Psoas muscle (tissue), 8 donors: ENCODE measurements around the gene SYNGR2. TPM values are rescaled to one million over a fixed set of nuclear protein-coding genes. Genes with fewer than 3 reads are reported as not detected.
"Not testable (repeated sequence)": the region's sequence is repeated elsewhere in the genome, so short reads cannot be mapped to it uniquely, and the experiment has no call there.

Experiments used
- ATAC-seq, 4 donors: fragments of 200-7000 bp; cut with Tn5 transposase; one replicate each; pipeline ENCODE4 v1.9.1; 2020; ENCODE audit warnings: moderate library complexity in 3 of 4, mild to moderate bottlenecking in 2 of 4
- DNase-seq, 2 donors: peaks; one replicate each; pipeline ENCODE4 v3.0.0-alpha.2; 2020
- H3K27ac ChIP-seq: fragments of 200-600 bp; one replicate; pipeline ENCODE4 v1.8.0; 2022
- H3K27me3 ChIP-seq, 3 donors: fragments of 200-600 bp in 1 of 3; one replicate each; pipeline versions ENCODE4 v1.6.1 to v1.8.0; 2013 to 2022; ENCODE audit warnings: low read length in 2 of 3, mild to moderate bottlenecking in 2 of 3, moderate library complexity in 1 of 3; ENCODE audit not compliant: insufficient read depth in 3 of 3
- H3K36me3 ChIP-seq, 2 donors: fragments of 200-600 bp in 1 of 2; one replicate each; pipeline versions ENCODE4 v1.6.1 to v1.8.0; 2013 to 2022; ENCODE audit warnings: low read depth in 1 of 2, mild to moderate bottlenecking in 1 of 2, moderate library complexity in 1 of 2; ENCODE audit not compliant: insufficient read depth in 1 of 2
- H3K4me1 ChIP-seq: fragments of 200-600 bp; one replicate; pipeline ENCODE4 v1.8.0; 2022
- H3K4me3 ChIP-seq: fragments of 200-600 bp; one replicate; pipeline ENCODE4 v1.8.0; 2022; ENCODE audit warnings: mild to moderate bottlenecking
- H3K9me3 ChIP-seq: fragments of 200-600 bp; one replicate; pipeline ENCODE4 v1.8.0; 2022
- CTCF ChIP-seq: fragments of 200-600 bp; IDR thresholded peaks from one replicate; pipeline ENCODE4 v1.8.0; 2022; ENCODE audit warnings: antibody characterized with exemption
- WGBS, 3 donors: extraction: QIAGEN DNeasy Blood & Tissue Kit; methylation state at CpG; one replicate each; pipeline versions ENCODE4 v1.1.6 to v1.1.7; 2013; 5-methylcytosine and 5-hydroxymethylcytosine counted together
- intact Hi-C, 2 donors: fragments of 100-400 bp; cut with DNase I; formaldehyde crosslinking; loops; one replicate each; pipeline versions ENCODE4 v1.11.0 to v1.14.2; 2022
- polyA plus RNA-seq, 3 donors: library from polyadenylated mRNA; stranded (reverse); fragments of 200-250 nt; gene quantifications; one replicate each; pipeline ENCODE4 v1.2.3, GENCODE V29; 2013
- total RNA-seq, 4 donors: library from RNA; stranded (reverse); fragmentation: NEBNext Ultra II Directional in 2 of 4; extraction: Animal tissue kit (Norgen Biotek cat#: 25700) in 2 of 4; gene quantifications; one replicate each; pipeline versions ENCODE4 v1.2.1 to v1.2.4, GENCODE V29; 2021 to 2023
- donor health status: healthy with polysubstance abuse.
- donor health status: DM: no; HTN: no; CAD: no; lungs with moderate emphysema.
- donor health status: Bipolar disorder and iron deficiency.
- donor health status: healthy.
- donor health status: DM: yes; HTN: yes; CAD: no.
- donor health status: DM: no; HTN: no; CAD: no.
- donor health status: DM: no; HTN: no; CAD: no.
- donor health status: DM: yes; HTN: yes; CAD: no.

SYNGR2 gene
- total and polyA plus RNA-seq, 7 donors = 61.7 to 313 (median 181) TPM

DNA sequence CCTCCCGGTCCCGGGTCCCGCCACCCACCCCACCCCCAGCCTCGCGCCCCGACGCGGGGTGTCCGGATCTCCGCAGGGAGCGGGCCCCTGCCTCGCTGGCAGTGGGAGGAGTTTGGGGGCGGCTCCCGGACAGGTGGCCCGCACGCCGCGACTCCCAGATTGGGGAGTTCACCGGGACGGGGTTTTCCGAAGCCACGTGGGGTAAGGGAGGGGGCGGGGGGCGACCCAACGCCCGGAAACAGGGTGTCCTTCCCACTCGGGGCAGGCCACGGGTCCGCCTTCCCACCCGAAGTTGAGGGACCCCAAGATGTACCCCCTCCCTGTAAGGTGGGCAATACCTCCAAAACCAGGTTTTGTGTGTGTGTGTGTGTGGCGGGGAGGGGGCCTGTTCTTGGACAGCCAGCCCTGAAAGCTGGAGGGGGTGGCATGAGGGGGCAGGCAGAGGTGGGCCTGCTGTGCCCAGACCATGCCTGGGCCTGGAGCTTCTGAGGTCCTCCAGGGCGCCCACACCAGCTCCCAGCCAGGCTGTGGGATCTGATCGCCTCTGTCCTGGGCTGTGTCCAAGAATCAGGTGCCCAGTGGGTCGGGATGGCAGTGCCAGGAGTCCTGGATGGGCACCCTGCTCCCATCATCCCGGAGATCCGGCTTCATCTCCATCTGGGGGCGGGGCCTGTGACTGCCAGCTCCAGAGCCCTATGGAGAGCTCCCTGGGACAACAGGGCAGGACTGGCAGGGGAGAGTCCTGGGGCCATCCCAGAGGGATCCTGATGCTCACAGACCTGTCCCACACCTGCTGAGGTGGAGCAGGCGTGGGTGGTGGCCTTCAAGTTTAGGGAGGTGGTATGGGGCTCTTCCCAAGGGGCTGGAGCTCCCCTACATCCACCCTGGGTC lies 767 bp downstream of the SYNGR2 start:
- Histone ChIP-seq H3K4me3 (peak overlapping the region; percentile 83), H3K36me3 (peaks cover 0 to 22% of the 10 kb centered on the region in 2 donors), H3K27me3 (no peaks in the 10 kb centered on the region), H3K9me3 (no peaks in the 10 kb centered on the region), H3K4me1 (peaks cover 42% of the 10 kb centered on the region), H3K27ac (peak overlapping the region; percentile 93)
- ATAC-seq = peak; percentile 28 to 48 (median 34)
- intact Hi-C loops = no loop called here
- no peak for TF ChIP-seq CTCF
- 7 to 24% (median 12%) methylated on average over 9 to 38 of the region's 38 CpGs for WGBS, 3 donors
- peak; percentile 64 to 75 for DNase-seq

- intact Hi-C loops = no loop called here
- TF ChIP-seq CTCF = no peak
- WGBS, 3 donors = 81 to 86% (median 86%) methylated on average over 30 to 31 of the region's 31 CpGs
Observed at GRCh38 chr17:78170692-78171590, 2.6 kb downstream of the SYNGR2 start.

DNA sequence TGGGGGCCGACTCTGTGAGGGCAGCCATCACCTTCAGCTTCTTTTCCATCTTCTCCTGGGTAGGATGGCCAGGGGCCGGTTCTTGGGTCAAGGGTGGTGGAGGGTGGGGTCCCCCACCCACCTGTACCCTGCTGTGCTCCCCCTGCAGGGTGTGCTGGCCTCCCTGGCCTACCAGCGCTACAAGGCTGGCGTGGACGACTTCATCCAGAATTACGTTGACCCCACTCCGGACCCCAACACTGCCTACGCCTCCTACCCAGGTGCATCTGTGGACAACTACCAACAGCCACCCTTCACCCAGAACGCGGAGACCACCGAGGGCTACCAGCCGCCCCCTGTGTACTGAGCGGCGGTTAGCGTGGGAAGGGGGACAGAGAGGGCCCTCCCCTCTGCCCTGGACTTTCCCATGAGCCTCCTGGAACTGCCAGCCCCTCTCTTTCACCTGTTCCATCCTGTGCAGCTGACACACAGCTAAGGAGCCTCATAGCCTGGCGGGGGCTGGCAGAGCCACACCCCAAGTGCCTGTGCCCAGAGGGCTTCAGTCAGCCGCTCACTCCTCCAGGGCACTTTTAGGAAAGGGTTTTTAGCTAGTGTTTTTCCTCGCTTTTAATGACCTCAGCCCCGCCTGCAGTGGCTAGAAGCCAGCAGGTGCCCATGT lies 3.3 kb downstream of the SYNGR2 start:
- 76 to 90% (median 80%) methylated on average over 18 to 19 of the region's 19 CpGs for WGBS, 3 donors
- Histone ChIP-seq H3K4me1 (peaks cover 68% of the 10 kb centered on the region), H3K27ac (peak overlapping the region; percentile 98), H3K36me3 (peaks cover 0 to 22% of the 10 kb centered on the region in 2 donors), H3K4me3 (peak overlapping the region; percentile 49)
- H3K9me3 ChIP-seq, H3K27me3 ChIP-seq, ATAC-seq, intact Hi-C loops, DNase-seq: not testable (repeated sequence)

More at GRCh38 chr17:78170692-78171590, 2.6 kb downstream of the SYNGR2 start:
- Histone ChIP-seq H3K4me1 (peaks cover 60% of the 10 kb centered on the region), H3K4me3 (peak overlapping the region; percentile 49), H3K36me3 (peaks cover 0 to 22% of the 10 kb centered on the region in 2 donors), H3K27me3 (no peaks in the 10 kb centered on the region), H3K9me3 (no peaks in the 10 kb centered on the region), H3K27ac (peak overlapping the region; percentile 98)
- DNase-seq = no peak
- ATAC-seq = no peak

DNA sequence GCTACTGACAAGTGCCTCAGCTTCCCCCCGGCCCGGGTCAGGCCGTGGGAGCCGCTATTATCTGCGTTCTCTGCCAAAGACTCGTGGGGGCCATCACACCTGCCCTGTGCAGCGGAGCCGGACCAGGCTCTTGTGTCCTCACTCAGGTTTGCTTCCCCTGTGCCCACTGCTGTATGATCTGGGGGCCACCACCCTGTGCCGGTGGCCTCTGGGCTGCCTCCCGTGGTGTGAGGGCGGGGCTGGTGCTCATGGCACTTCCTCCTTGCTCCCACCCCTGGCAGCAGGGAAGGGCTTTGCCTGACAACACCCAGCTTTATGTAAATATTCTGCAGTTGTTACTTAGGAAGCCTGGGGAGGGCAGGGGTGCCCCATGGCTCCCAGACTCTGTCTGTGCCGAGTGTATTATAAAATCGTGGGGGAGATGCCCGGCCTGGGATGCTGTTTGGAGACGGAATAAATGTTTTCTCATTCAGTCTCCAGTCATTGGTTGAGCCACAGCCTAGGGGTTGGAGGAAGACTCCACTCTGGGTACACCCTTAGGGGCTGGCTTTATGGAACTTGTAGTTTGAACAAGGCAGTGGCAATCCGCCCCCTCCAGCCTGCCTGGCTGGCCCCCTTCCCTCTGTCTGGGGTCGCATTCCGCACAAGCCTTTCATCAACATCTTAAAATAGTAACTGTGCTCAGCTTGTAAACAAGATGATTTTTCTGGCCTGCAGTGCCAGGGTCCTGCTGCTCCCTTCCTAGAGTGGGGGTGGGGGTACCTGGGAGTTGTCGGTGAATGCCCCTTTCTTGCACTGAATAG lies 4.1 kb downstream of the SYNGR2 start:
- intact Hi-C loops = no loop called here
- peak overlapping the region; percentile 98 for H3K27ac ChIP-seq
- peak; percentile 10 to 47 (median 22) for ATAC-seq
- peaks cover 72% of the 10 kb centered on the region for H3K4me1 ChIP-seq
- 18 to 35% (median 27%) methylated on average over 19 of the region's 19 CpGs for WGBS, 3 donors
- no peak for TF ChIP-seq CTCF
- H3K9me3 ChIP-seq = no peaks in the 10 kb centered on the region
- H3K36me3 ChIP-seq = peaks cover 0 to 22% of the 10 kb centered on the region in 2 donors
- no peaks in the 10 kb centered on the region for H3K27me3 ChIP-seq
- peak; percentile 50 to 74 for DNase-seq
- H3K4me3 ChIP-seq = peak overlapping the region; percentile 49
